NOMO-1 treated with DMSO at 0.1 percent for 48 hours (cell line): Measurements from ENCODE around the gene ZNF346.

ENCODE experiments used
- DNase-seq: peaks from one replicate; lab custom pipeline; 2025; ENCODE audit not compliant: unreplicated experiment; lab: John Stamatoyannopoulos, UW

Gene ZNF346

DNA sequence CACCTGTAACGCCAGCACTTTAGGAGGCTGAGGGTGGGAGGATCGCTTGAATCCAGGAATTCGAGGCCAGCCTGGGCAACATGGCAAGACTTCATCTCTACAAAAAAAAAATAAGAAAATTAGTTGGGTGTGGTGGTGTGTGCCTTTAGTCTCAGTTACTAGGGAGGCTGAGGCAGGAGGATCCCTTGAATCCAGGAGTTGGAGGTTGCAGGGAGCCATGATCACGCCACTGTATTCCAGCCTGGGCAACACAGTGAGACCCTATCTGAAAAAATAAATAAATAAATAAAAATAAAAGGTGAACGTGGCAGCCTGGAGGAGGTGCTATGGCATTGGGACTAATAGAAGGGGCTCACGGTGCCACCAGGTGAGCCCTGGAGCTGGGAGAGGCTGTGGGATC, 71.3 kb downstream of the ZNF346 start:
- no peak for DNase-seq

DNA sequence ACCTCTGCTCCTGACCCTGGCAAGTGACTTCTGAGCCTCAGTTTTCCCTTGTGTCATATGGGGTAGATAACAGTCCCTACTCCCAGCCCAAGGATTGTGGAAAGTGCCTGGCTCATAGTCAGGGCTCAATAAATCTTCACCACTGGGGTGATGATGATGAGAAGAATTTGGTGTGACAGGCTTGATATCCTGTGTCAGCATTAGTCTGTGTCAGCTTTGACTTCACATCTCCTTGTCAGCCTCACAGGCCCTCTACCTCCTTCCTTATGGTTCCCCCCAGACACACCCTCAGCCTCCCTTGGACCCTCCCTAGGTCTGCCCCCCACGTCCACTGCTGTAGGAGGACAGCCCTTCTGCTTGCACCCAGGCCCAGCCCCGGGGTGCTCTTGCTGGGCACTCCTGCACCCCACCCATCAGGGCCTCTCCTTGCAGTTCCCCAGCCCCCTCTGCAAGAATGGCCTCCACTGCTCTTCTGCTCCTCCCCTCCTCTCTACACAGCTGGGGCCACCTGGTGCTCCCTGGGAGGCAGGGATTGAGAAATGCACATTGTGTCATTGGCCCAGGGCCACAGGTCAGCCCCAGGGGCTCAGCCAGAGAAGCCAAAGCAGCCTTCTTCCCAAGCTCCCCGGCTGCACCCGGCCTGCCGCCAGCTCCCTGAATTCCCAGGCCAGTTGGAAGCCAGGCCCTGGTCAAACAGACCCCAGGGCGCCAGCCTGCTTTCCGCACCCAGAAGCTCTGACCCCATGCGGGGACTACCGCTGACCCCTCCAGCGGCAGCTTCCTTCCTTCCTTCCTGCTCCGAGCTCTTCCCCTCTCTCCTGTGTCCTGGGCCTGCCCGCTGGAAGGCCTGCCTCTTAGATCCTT, 72.0 kb downstream of the ZNF346 start:
- no peak for DNase-seq

DNA sequence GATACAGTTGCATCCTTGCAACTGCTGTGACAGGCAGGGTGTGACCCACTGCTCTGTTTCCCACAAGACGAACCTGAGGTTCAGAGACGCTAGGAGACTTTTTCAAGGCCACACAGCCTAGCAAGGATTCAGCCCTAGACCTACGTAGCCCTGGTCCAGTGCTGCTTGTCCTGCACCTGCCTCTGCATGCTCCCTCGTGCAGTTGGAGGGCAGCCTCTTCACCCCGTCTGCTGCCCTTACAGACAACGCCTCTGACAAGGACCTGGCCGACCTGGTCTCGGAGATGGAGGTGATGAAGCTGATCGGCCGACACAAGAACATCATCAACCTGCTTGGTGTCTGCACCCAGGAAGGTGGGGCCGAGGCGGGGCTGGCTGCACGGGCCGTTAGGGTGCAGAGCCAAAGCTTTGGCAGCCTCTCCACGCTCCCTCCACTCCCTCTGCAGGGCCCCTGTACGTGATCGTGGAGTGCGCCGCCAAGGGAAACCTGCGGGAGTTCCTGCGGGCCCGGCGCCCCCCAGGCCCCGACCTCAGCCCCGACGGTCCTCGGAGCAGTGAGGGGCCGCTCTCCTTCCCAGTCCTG, 72.7 kb downstream of the ZNF346 start:
- DNase-seq: no peak

DNA sequence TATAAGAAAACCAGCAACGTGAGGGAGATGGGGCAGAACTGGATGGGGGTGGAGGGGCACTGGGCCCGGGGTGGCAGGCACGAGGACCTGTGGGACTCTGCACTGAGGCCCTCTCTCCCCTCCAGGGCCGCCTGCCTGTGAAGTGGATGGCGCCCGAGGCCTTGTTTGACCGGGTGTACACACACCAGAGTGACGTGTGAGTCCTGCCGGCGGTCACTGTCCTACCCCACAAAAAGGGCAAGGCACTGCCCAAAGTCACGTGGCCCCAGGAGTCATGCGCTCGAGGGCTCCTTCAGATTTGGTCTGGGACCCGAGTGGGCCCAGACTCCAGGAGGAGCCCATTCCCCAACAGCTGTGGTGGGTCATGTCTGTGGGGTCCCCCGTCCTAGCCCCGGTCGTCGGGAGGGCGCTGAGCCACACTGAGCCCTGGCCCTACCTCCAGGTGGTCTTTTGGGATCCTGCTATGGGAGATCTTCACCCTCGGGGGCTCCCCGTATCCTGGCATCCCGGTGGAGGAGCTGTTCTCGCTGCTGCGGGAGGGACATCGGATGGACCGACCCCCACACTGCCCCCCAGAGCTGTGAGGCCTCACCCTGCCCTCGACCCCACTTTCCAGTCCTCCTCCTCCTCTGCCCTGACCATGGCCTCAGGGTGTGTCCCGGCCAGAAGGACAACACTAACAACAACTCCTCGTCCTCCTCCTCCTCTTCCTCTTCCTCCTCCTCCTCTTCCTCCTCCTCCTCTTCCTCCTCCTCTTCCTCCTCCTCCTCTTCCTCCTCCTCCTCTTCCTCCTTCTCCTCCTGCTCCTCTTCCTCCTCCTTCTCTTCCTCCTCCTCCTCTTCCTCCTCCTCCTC, 73.9 kb downstream of the ZNF346 start:
- DNase-seq: no peak

DNA sequence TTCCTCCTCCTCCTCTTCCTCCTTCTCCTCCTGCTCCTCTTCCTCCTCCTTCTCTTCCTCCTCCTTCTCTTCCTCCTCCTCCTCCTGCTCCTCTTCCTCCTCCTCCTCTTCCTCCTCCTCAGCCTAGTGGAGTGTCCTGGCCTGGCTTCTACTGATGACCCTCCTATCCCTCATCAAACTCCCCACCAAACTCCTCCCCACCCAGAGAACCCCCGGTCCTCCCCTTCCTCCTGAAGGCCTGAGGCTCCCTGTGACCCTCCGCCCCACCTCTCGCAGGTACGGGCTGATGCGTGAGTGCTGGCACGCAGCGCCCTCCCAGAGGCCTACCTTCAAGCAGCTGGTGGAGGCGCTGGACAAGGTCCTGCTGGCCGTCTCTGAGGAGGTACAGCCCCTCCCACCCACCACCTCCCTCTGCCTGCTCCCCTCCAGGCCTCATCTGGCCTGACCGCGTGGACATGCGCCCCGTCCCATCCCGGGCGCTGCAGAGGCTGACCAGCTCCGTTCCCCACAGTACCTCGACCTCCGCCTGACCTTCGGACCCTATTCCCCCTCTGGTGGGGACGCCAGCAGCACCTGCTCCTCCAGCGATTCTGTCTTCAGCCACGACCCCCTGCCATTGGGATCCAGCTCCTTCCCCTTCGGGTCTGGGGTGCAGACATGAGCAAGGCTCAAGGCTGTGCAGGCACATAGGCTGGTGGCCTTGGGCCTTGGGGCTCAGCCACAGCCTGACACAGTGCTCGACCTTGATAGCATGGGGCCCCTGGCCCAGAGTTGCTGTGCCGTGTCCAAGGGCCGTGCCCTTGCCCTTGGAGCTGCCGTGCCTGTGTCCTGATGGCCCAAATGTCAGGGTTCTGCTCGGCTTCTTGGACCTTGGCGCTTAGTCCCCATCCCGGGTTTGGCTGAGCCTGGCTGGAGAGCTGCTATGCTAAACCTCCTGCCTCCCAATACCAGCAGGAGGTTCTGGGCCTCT, 74.8 kb downstream of the ZNF346 start:
- no peak for DNase-seq

DNA sequence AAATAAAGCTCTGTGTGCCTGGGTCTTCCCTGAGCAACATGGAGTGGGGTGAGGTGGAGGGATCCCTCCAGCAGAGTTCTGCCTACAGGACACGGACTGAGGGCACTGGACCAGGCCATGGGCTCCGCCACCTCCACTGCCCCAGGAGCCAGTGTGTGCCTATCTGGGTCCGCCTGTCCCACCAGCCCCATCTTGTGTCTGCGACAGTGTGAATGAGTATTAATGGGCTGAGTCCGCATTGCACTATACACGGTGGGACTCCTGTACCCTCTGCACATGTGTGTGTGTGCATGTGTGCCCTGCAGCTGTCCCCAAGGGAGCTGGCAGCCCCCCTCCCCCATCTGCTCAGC, 75.6 kb downstream of the ZNF346 start:
- no peak for DNase-seq

DNA sequence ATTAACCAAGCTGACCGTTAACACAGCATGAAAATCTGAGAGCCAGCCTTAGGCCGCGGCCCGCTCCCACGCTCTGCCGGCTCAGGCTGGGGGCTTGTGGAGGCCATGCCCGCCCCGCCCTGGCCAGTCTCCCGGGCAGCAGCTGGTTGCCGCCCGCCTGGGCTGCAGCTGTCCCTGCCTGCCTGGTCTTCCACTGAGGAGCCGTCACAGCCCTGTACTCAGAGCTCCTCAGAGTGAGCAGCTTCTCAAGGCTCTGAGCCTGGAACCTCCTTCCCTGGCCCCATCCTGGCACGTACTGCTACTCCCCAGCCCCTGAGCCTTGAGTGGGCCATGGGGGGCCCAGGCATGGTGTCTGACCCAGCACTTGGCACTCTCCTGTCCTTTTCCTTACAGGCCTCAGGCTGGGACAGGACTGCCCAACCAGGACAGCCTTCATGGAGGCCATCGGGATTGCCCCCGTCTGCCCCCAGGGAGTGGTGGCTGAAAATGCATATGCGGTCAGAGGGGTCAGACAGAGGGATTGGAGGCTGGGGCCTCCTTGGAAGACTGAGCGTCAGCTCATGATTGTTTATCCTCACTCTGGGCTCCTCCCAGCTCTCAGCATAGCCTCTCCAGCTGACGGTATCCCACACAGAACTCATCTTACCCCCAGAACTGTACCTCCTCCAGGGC, 76.1 kb downstream of the ZNF346 start:
- no peak for DNase-seq

DNA sequence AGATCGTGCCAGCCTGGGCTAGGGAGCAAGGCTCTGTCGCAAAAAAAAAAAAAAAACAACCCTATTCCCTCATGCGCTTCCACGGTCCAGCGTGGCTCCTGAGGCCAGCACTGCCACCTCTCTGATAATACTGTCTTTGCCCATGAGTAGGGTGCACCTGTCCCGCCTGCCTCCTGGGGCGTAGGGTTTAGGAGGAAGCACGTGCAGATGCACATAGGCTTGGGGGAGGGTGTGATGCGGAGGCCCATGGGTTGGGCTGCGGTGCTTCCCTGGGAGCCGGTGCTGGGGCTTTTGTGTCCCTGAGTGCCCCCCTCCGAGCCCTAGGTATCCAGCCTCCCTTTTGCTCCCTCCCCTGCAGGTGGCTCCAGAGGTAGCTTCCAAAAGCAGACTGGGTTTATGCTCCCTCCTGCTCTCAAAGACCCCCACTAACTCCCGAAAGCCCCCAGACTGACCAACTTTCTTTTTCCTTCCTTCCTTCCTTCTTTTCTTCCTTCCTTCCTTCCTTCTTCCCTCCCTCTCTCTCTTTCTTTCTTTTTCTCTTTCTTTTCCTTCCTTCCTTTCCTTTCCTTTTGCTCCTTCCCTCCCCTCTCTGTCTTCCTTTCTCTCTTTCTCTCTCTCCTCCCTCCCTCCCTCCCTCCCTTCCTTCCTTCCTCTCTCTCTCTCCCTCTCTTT, 77.1 kb downstream of the ZNF346 start:
- DNase-seq: no peak

DNA sequence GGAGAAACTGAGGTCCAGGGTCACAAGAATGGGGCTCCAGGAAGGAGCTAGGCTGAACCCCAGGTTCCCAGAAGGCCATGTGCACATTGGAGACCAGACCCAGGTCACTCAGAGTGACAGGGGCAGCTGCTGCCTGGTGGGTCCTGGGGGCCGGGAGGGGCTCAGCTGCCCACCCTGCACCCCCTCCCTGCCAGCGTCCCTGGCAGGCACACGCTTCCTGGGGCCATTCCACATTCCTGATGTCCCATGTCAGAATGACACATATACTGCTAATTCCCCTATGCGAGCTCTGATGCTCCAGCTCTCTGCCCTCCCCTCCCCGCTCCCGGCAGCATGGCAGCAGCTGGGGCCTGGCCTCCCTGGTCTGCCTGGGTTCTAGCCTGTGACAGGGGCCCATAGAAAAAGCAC, 78.2 kb downstream of the ZNF346 start:
- DNase-seq: no peak

DNA sequence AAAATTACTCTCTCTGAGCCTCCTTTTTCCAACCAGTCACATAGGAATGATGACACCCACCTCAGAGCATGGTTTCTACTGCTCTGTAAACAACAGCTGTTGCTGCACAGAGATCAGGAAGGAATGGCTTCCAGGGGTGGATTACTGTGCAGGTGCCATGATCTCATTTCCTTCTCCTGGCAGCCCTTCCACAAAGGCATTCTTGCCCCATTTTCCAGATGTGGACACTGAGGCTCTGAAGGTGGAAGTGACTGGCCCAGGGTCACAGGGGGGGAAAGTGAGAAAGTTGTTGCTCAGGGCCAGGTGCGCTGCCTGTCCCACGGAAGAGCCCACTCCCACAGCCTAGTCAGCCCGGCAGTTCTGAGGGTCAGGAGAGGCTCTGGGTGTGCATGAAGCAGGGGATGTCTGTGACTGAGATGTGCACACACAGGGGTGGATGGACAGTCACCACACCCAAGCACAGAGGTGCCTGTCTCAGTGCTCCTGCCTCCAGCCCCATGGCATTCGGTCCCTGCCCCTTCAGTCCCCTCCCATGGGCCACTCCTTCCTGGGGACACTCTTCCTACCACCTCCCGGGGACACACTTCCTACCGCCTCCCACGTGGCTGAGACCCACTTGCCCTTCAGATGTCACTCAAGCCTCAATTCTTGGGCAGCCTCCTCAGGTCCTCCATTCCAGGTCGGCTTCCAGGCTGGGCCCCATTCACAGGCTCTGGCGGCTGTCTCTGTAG, 81.2 kb downstream of the ZNF346 start:
- DNase-seq: no peak

DNA sequence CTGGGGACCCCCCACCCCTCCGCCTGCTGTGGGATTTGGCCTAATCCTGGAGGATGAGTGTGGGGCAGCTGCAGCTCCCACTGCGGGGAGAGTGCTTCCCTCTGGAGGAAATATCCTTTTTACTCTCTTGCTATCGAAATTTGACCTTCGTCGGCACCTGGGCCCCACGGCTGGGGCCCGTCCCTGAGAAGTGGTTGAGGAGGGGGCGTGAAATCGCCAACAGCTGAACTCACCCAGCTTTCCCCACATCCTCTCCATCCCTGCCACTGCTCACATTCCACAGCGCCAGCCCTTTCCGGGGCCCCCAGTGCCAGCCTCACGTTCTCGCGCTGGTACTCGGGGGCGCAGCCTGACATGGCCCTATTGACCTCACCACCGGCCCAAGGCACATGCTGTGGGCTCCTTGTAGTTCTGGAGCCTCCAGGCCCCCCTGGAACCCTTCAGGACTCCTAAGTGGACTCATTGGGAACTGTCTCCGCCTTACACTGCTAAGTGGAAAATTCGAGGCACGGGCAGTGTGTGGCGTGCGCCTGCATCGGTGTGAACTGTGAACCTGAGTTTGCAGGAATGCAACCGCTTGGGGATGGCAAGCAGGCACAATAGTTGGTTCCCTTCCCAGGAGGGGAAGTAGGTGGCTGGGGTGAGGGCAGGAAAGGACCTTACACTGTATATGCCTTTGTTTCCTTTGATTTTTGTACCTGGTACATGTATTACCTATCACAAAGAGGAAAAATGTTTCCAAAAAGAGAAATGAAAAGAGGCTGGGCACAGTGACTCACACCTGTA, 83.4 kb downstream of the ZNF346 start:
- DNase-seq: no peak

DNA sequence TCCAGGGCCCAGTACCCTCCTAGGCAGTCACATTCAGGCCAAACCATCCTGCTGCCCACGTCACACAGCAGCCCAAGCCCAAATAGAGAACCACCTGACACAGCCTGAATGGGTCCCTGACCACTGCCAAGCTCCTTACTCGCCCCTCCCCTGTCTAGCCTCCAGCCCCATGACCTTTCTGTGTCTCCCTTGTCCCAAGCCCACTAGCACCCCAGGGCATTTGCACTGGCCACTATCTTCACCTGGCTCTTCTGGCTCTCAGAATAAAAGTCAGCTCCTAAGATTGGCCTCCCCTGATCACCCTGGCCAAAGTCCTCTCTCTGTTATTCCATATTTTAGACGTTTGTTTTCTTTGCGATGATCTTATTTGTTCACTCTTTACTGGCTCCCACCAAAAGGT, 84.7 kb downstream of the ZNF346 start:
- DNase-seq: no peak

DNA sequence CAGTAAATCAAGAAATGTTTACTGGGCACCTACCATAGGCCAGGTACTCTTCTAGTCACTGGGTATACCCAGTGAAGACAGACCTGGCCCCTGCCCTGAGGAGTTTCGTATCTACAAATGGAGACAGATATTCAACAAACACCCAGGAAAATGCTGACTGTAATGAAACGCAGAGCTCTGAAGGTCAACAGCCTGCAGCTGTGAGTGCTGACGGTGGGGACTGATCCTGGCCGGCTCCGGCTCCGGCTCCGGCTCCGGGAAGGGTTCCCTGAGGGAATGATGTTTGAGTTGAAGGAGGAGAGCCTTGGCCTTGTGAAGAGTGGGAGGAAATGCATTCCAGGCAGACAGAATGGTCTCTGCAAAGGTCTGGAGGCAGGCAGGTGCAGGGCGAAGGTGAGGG, 87.3 kb downstream of the ZNF346 start:
- DNase-seq: no peak

DNA sequence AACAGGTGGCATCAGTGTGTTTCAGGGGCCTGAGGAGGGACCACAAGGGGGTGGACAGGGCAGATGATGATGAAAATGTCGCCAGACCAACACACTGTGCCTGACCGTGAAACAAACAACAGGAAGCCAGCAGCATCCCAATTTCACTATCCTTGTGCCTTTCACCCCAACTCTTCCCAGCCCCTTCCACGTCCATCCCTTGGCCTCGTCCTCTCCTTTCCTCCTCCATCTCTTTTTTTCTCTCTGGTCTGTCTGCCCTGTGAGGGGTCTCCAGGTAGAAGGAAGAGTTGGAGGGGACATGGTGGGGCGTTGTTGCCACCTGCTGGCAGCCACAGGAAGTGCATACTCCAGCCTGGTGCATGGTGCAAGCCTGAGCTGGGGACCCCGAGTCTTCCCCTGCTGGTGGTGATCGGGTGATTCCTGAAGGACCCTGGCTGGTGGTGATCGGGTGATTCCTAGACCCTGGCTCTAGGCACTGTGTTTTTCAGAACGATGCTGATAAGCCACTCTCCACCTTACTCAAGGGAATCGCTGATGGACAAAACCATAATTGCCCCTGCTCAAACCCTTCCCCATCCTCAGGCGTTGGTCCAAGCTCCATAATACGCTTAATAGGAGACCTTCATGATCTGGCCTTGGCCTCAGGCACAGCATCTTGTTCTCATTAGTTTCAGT, 89.4 kb downstream of the ZNF346 start:
- DNase-seq: peak; percentile 28

DNA sequence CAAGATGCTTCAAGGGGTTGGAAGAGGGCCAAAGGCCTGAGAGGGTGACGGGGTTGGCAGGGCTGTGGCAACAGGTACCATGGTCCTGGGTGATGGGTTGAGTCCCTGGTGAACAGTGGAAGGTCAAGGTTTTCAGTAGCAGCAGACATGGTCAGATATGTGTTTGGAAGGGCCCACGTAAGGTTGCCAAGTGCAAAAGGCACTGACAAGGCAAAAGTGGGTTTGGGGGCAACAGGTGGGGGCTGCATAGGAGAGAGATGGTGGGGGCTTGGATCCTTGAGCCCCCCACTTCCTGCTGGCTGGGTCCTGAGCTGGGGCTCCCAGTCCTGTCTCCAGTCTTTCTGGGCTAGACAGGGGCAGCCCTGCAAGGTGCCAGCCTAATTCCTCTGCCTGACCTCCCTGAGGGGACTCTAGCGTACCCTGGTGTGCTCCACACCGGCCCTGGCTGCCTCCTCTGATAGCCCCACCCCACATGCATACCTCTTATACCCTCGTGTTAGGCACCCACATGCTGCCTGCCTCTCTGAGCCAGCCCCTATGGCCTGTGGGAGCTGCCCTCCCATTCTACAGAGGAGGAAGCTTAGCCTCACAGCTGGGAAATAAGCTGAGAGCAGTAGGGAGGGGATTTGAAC, 90.2 kb downstream of the ZNF346 start:
- no peak for DNase-seq

DNA sequence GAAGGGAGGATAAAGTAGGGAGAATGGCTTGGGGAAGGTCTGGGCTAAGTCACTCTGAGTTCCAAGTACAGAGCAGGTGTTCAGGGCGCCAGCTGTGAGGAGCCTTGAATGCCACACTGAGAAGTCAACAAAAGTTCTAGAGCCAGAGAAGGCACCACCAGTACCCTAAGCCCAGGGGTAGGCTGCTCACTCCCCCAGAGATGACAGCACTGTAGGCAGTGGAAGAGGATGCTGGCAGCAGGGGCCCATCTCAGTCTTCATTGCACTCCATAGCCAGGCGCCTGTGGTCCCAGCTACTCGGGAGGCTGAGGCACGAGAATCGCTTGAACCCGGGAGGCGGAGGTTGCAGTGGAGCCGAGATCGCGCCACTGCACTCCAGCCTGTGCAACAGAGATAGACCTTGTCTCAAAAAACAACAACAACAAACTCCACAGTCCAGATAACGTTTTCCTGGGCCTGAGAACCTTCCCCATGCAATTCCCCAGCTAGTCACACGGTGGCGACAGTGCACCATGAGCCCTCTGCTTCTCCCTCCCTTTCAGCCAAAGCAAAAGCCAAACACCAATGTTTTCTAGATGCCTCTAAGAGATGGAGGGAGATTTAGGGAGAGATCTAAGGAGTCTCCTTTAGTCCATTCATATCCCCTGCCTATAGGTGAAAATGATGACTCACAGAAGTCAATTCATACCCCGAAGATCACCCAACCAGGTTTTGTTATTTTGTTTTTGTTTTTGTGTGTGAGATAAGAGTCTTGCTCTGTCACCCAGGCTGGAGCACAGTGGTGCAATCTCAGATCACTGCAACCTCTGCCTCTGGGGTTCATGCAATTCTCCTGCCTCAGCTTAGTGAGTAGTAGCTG, 91.3 kb downstream of the ZNF346 start:
- DNase-seq: peak; percentile 58
